HAP-1 (cell line): ENCODE results near the gene CDH8.

Source experiments
- DNase-seq, 2 experiments: peaks; one replicate each; pipeline ENCODE4 v3.0.0-alpha.2; 2016 to 2020; ENCODE audit warnings: low spot score in 2 of 2
- H3K27me3 ChIP-seq: fragments of 250-450 bp; sonication (Bioruptor Pico); 2 replicates; pipeline ENCODE4 v1.5.1; 2020; ENCODE audit warnings: low read depth, mild to moderate bottlenecking, moderate library complexity
- H3K36me3 ChIP-seq: fragments of 250-450 bp; sonication (Bioruptor Pico); replicated peaks from 2 replicates; pipeline ENCODE4 v1.5.1; 2020; ENCODE audit warnings: mild to moderate bottlenecking
- H3K4me1 ChIP-seq: fragments of 250-450 bp; sonication (Bioruptor Pico); 2 replicates; pipeline ENCODE4 v1.5.1; 2020; ENCODE audit warnings: mild to moderate bottlenecking
- H3K4me3 ChIP-seq: fragments of 250-450 bp; sonication (Bioruptor Pico); 2 replicates; pipeline ENCODE4 v1.5.1; 2020; ENCODE audit warnings: mild to moderate bottlenecking, moderate library complexity
- H3K9me3 ChIP-seq: fragments of 250-450 bp; sonication (Bioruptor Pico); 2 replicates; pipeline ENCODE4 v1.5.1; 2020; ENCODE audit warnings: mild to moderate bottlenecking, moderate library complexity
- in situ Hi-C: fragments of 300-500 bp; cut with MboI; formaldehyde crosslinking; loops from 3 replicates; pipeline ENCODE4 v1.14.3; 2020; ENCODE audit warnings: low sequenced_read_pairs, inconsistent platforms, mixed read lengths

The CDH8 gene

DNA sequence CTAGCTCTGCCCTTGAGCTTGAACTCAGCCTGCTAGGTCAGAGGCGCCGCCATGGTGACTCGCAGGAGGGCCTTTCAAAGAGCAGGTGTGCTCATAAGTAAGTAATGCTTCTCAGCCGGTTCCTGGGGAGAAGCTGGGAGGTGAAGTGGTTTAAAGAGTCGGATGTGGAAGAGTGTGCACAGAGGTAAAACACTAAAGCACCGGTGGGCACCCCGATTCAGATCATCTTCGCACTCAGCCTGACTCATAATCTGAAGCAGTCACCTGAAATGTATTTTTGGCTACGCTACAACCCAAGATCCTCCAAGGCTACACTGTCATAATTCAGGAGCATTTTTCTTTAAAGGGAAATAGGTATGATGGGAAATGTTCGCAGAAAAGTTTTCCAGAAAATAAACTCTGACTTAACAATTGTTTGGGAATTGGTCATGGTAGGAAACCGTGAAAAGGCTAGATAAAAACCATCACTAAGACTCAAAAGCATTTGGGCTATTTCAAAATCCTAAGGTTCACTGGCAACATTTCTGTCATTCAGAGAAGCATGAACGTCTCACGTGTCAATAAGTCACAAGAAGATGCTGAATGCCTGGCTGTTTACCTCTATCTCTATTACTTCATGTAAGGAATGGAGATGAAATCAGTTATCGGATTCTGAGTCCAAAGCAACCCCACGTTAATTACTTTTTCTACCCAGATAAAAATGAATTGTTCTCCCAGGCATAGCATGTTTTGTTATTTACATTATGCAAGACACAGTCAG is 17.8 kb downstream of the CDH8 start:
- Histone ChIP-seq H3K9me3 (no peaks in the 10 kb centered on the region), H3K4me1 (no peaks in the 10 kb centered on the region), H3K36me3 (no peaks in the 10 kb centered on the region), H3K4me3 (no peak overlapping the region), H3K27me3 (no peaks in the 10 kb centered on the region)
- no peak for DNase-seq
- in situ Hi-C loops, result no loop called here

DNA sequence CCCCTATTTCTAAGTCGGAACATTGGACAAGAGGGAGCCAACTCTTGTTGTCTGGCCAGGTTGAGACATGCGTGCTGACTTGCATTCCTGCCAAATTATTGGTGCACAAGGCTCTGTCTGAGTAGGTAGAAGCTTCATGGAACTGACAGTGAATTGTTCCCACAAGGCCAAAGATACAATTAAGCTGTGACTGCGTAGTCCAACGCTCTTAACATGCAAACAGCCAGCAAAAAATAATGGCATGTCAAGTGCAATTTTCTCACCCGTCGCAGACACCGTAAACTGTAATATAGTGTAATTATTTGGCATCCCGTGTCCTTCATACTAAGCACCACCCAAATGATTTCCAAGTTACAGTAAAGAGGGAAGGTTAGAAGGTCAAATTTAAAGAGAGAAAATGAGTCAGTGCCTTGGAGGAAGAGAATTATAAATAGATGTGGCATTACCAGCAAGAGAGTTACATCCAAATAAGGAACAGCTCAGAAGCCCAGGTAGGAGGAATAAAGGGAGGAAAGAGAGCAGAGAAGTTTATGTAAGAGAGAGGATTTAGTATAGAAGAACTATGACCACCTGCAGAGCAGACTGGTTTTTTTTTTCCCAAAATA is 21.8 kb downstream of the CDH8 start:
- no peak overlapping the region for H3K4me3 ChIP-seq
- no peaks in the 10 kb centered on the region for H3K9me3 ChIP-seq
- no peak for DNase-seq
- H3K36me3 ChIP-seq, result no peaks in the 10 kb centered on the region
- H3K4me1 ChIP-seq, result no peaks in the 10 kb centered on the region
- H3K27me3 ChIP-seq, result 0 out of 2 replicates have a peak, but pooled peaks cover 2% of the 10 kb centered on the region
- in situ Hi-C loops, result no loop called here

DNA sequence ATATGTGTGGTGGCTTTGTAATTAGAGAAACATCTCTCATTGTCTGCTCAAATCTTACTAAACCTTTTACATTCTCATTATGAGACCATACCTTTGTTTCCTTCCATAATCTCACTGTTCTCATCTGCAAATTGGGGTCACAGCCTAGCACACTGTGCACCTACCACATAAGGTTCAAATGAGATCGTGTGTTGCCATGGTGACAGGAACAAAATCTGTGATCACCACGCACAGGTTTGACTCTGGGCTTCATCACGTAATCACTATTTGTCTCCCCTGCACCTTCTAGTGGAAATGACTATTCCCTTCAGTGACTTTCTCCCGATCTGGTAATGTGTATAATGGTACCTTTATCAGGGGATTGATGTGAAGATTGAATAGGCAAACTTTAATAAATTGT is 26.1 kb downstream of the CDH8 start:
- no peak for DNase-seq
- no peaks in the 10 kb centered on the region for H3K9me3 ChIP-seq
- H3K27me3 ChIP-seq, result 0 out of 2 replicates have a peak, but pooled peaks cover 2% of the 10 kb centered on the region
- in situ Hi-C loops, result no loop called here
- no peaks in the 10 kb centered on the region for H3K36me3 ChIP-seq
- no peaks in the 10 kb centered on the region for H3K4me1 ChIP-seq
- no peak overlapping the region for H3K4me3 ChIP-seq

DNA sequence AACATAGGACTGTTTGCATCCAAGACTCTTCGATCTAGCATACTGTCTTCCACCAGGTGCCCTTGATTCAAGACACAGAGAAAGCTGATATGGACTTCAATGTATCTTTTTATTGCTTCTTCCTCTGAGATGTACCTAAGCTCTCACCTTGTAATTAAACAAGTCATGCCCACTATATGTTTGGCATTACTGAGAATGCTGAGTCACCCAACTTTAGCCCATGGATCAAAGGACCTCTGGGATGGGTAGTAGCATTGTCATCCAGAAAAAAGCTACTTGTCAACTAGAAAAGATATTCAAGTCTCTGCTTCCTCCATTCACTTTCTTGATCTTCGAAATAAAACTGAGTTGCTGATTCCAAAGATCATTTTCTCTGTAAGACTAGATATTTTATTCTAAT is 37.8 kb downstream of the CDH8 start:
- Histone ChIP-seq H3K27me3 (no peaks in the 10 kb centered on the region), H3K36me3 (no peaks in the 10 kb centered on the region), H3K4me3 (no peak overlapping the region), H3K4me1 (no peaks in the 10 kb centered on the region), H3K9me3 (no peaks in the 10 kb centered on the region)
- in situ Hi-C loops, result no loop called here
- no peak for DNase-seq

GRCh38 chr16:61993108-61993507 is 43.1 kb downstream of the CDH8 start:
- H3K4me3 ChIP-seq, result no peak overlapping the region
- DNase-seq, result no peak
- H3K4me1 ChIP-seq, result no peaks in the 10 kb centered on the region
- in situ Hi-C loops, result no loop called here
- no peaks in the 10 kb centered on the region for H3K27me3 ChIP-seq
- H3K36me3 ChIP-seq, result no peaks in the 10 kb centered on the region
- H3K9me3 ChIP-seq, result no peaks in the 10 kb centered on the region

GRCh38 chr16:61987474-61988012 is 48.7 kb downstream of the CDH8 start:
- in situ Hi-C loops, result no loop called here
- Histone ChIP-seq H3K9me3 (no peaks in the 10 kb centered on the region), H3K27me3 (no peaks in the 10 kb centered on the region), H3K4me1 (no peaks in the 10 kb centered on the region), H3K36me3 (no peaks in the 10 kb centered on the region), H3K4me3 (no peak overlapping the region)
- DNase-seq, result no peak

DNA sequence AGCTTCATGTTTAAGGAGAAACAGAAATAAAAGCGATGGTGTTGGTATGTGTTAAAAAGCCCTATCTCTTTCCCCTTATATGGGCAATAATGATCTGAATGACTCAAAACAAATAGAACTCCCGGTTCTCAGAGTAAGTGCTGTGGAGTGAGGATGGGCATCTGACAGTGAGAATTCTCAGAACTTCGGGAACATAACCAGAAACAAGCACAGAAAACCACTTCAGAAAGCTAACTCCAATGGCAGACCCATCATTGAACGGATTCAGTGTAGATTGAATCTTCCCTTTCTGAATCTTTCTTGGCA is 67.2 kb downstream of the CDH8 start:
- Histone ChIP-seq H3K27me3 (no peaks in the 10 kb centered on the region), H3K36me3 (no peaks in the 10 kb centered on the region), H3K4me3 (no peak overlapping the region), H3K4me1 (no peaks in the 10 kb centered on the region), H3K9me3 (no peaks in the 10 kb centered on the region)
- no peak for DNase-seq
- in situ Hi-C loops, result no loop called here

GRCh38 chr16:61968242-61969076 is 67.8 kb downstream of the CDH8 start:
- Histone ChIP-seq H3K36me3 (no peaks in the 10 kb centered on the region), H3K4me3 (no peak overlapping the region), H3K4me1 (no peaks in the 10 kb centered on the region), H3K9me3 (no peaks in the 10 kb centered on the region), H3K27me3 (no peaks in the 10 kb centered on the region)
- DNase-seq, result no peak
- in situ Hi-C loops, result no loop called here

GRCh38 chr16:61957075-61957855 is 79.0 kb downstream of the CDH8 start:
- in situ Hi-C loops, result no loop called here
- Histone ChIP-seq H3K27me3 (no peaks in the 10 kb centered on the region), H3K36me3 (no peaks in the 10 kb centered on the region), H3K9me3 (no peaks in the 10 kb centered on the region), H3K4me1 (no peaks in the 10 kb centered on the region; the same call in 1 of the 2 replicates), H3K4me3 (no peak overlapping the region)
- DNase-seq, result no peak

DNA sequence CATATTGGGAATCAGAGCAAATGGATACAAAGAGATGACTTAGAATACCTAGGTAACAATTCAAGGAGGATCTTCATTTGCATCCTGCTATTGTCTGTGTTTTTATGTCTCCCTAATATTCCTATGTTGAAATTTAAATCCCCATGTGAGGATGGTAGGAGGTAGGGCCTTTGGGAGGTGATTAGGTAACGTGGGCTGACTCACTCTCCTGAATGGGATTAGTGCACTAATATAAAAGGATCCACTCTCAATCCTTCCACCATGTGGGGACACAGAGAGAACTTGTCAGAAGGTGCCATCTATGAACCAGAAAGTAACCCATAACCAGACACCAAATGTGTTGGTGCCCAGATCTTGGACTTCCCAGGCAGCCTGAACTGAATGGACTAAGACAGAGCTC is 83.4 kb downstream of the CDH8 start:
- Histone ChIP-seq H3K36me3 (no peaks in the 10 kb centered on the region), H3K4me1 (no peaks in the 10 kb centered on the region; the same call in 1 of the 2 replicates), H3K27me3 (no peaks in the 10 kb centered on the region), H3K9me3 (no peaks in the 10 kb centered on the region), H3K4me3 (no peak overlapping the region)
- DNase-seq, result no peak
- in situ Hi-C loops, result no loop called here

GRCh38 chr16:61948414-61948813 is 87.8 kb downstream of the CDH8 start:
- DNase-seq, result no peak
- Histone ChIP-seq H3K4me3 (no peak overlapping the region), H3K36me3 (no peaks in the 10 kb centered on the region), H3K9me3 (no peaks in the 10 kb centered on the region), H3K27me3 (no peaks in the 10 kb centered on the region), H3K4me1 (no peaks in the 10 kb centered on the region)
- in situ Hi-C loops, result no loop called here

DNA sequence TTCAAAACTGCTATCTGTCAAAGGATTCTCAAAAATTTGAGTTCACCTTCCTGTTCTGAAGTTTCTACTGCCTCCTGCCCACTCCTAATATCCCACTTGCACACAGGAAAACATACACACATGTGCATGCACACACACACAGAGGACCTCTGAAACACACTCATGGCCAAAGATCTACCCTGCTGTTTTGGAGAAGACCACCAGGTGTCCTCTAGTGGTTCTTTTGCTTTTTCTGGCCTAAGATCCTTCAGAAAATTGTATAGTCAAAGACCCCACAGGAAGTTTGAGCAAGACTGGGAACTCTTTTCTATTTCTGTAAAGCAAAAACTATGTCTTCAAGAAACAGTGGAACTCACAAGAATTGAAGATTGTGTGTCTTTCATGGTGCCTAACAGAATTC is 90.2 kb downstream of the CDH8 start:
- H3K36me3 ChIP-seq, result no peaks in the 10 kb centered on the region
- DNase-seq, result no peak
- H3K27me3 ChIP-seq, result no peaks in the 10 kb centered on the region
- no peaks in the 10 kb centered on the region for H3K4me1 ChIP-seq
- in situ Hi-C loops, result no loop called here
- no peak overlapping the region for H3K4me3 ChIP-seq
- H3K9me3 ChIP-seq, result no peaks in the 10 kb centered on the region

DNA sequence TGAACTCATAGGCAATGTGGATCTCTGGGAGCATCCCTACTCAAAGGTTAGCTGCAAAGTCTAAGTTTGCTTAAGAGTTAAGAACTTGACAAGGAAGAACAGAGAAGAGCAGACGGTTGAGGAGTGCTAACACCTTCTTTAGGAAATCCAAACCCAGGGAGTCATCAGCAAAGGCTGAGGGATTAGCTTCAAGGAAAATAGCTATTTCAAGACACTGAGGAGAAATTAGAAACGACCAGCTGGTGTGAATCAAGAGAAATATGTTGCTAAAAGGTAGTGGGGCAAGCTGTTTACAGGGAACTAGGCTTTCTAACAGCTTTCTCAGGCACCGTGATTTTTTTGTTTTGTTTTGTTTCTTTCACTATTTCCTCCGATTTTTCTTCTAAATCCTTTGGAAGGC is 90.7 kb downstream of the CDH8 start:
- Histone ChIP-seq H3K4me3 (no peak overlapping the region), H3K36me3 (no peaks in the 10 kb centered on the region)
- in situ Hi-C loops, result no loop called here

More for the DNA sequence above, 90.7 kb downstream of the CDH8 start:
- Histone ChIP-seq H3K9me3 (no peaks in the 10 kb centered on the region), H3K27me3 (no peaks in the 10 kb centered on the region), H3K4me1 (no peaks in the 10 kb centered on the region)
- no peak for DNase-seq
